HG03521 (cell line): ENCODE measurements around the gene POLG.

Experiments
- ATAC-seq: cut with Tn5 transposase; IDR thresholded peaks from one replicate; pipeline ENCODE4 v1.9.1; 2021; ENCODE audit warnings: mild to moderate bottlenecking, moderate library complexity; ENCODE audit not compliant: unreplicated experiment

POLG gene

GRCh38 chr15:89334510-89335297, at the start of gene POLG:
Gene POLG (minus strand): TSS chr15:89334824. CDS start chr15:89333754, 1,070 bp downstream.
- ATAC-seq = peak; percentile 90

- no peak for ATAC-seq
Measured at GRCh38 chr15:89384176-89384604, 49.6 kb upstream of the POLG start.

- ATAC-seq = no peak
Measured at GRCh38 chr15:89383365-89384175, 48.9 kb upstream of the POLG start.

- ATAC-seq = no peak
Measured at GRCh38 chr15:89381888-89382686, 47.5 kb upstream of the POLG start.

GRCh38 chr15:89381331-89381730, 46.7 kb upstream of the POLG start:
- ATAC-seq = no peak

DNA sequence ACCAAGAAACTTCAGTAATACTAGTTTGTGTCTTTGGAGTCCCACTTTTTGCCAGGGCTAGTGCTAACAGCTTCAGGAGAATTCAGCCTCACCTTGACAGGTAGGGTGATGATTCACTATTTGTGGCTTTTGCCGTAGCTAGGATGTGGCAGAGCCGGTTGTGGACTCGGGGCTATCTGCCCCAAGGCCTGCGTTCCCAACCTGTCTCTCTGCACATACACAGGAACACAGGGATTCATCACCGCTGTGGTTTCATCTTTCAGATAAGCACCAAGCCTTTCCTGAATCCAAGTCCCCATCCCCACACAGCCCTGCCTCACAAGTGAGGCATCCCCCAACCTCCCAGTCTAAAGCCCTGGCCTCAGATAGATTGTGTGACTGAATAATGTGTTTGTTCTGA, 45.2 kb upstream of the POLG start:
- ATAC-seq = no peak

DNA sequence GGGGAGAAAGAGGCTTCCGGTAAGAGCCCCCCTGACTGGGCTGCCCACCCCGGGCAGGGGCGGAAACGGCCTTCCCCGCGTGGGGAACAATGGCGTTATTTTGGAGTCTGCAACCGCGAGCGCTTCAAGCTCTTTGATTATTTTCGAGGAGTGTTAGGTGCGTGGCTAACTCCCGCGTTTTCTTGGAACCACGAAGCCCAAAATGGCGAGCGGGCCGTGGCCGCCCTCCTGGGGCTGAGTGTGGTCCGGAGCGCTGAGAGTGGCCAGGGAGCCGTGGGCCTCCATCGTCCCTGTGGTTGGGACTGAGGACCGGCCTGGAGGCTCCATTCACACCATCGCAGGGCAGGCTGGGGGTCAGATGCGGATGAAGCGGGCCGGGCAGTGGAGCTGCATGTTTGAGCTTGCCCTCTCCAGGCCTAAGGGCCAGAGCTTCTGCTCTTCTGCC, 44.6 kb upstream of the POLG start:
- no peak for ATAC-seq

DNA sequence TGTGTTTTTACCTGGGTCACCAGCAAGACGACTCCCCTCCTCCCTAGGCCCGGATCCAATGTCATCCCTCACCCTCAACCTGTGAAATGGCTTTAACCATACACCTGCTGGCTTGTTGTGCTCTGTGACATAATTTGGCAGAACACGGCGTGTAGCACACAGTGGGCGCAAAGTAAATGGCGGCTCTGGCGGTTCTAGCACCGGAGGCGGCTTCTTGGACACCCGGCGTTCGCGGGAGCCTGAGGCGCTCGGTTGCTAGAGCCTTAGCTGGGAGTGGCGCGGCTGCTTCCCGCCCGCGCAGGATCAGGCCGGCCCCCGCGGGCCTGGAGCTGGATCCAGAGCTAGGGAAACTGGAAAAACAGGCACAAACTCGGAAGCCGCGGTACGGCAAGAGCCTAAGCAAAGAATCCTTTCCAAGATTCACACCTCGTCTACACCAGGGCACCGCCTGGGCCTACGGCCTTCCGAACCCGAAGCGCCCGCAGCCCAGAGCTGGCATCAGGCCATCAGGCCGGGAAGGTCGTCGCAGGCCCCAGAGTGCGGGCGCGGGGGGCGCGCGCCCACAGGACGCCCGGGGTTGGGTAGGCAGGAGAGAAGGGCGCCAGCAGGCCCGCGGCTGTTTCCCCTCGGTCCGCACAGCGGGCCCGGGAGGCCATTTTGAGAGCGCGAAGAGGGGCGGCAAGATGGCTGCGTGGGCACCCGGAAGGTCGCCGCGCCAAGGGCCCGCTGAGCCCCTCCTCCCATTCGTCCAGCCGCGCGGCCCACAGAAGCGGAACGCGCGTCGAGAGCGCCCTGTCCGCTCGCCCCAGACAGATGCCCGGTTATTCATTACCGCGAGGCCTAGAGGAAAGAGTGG, 43.9 kb upstream of the POLG start:
- ATAC-seq = no peak

DNA sequence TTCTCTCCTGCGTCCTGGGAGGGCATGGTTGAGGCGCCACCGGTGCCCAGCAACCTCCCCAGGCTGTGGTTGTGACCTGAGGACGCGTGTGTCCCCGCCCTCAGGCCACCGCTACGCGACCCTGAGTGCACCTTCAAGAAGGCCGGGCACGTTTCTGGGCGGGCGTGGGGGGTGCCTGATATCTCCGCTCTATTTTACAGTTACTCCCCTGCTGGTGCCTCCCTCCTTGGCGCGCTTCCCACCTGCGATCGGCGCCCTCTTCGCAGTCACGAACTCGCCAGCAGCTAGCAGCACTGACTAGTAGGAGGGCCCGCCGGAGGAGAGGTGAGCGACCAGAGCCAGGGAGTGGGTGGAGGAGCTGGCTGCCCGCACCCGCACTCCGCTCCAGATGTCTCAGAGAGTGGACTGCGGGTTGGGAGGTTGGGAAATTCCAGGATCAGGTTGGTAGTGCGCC, 43.2 kb upstream of the POLG start:
- ATAC-seq = no peak

DNA sequence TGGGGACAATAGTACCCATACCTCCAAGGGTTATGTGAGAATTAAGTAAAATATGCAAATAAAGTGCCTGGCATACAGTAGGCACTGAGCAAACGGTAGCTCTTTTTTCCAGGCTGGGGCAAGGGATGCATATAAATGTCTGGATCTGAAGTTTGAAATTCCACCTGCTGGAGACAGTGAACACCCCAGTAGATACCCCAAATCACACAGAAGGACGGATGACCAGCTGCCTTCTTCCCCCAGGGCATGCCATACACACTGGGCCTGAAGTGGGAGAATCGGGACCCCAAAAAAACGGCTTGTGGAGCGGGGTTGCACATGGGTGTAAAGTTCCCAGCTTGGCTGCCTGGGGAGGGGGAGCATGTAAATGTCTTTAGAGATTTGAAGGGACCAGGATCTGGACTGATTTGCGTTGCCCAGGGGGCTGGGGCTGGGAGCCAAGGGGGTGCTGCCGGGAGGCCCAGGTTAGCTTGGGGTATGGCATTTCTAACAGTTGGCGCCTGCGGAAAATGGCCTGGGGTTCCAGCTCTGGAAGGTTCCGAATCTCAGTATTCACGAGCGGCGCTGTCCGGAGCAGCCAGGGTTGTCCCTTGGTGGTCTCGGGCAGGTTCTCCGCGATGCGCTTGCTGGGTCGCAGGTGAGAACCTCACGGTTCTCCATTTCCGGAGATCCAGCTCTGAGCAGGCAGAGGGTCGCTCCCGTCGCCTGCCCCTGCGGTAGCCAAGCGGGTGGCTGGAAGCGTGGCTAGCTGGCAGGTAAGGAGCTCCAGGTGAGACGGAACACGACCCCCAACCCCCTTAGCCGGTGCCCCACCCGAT, 42.6 kb upstream of the POLG start:
- ATAC-seq = no peak

GRCh38 chr15:89376388-89376787, 41.8 kb upstream of the POLG start:
- no peak for ATAC-seq

DNA sequence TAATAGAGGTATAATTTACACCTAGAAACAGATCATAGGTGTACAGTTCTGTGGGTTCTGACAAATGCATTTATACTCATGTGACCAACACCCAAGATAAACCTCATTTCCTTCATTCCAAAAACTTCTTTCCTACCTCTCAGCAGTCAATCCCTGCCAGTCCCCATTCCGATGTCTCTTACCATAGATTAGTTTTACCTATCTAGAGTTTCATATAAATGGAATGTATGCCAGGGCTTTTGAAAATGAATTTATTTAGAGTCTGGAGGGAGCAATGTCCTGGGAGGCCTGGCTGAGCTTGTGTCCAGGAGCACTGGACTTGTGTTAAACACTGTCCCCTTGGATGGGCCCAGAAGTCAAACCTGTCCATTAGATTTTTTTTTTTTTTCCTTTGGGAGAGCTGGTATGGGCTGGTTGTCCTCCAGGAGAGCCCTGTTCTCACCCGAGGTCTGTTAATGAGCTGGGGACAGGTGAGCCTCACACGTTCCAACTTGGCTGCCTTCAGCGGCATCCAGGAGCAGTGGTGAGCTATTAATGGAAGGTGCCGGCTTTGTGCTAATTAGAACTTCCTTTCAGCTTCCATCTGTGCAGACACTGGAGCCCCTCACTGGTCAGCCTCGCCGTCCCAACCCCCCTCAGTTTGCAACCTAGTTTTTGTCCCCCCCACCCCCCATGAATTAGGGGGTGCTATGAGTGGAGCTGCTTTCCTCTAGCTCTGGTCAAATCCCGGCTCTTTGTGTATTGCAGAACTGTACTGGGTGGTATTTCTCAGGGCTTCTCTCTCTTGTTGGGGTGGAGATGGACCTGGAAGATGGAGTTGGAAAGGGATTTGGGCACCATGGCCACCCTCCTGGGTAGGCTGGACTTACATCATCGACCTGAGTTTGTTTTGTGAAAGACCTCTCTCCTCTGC, 40.7 kb upstream of the POLG start:
- no peak for ATAC-seq

- no peak for ATAC-seq
Measured at GRCh38 chr15:89374086-89374981, 39.7 kb upstream of the POLG start.

- no peak for ATAC-seq
Measured at GRCh38 chr15:89372069-89372935, 37.7 kb upstream of the POLG start.

DNA sequence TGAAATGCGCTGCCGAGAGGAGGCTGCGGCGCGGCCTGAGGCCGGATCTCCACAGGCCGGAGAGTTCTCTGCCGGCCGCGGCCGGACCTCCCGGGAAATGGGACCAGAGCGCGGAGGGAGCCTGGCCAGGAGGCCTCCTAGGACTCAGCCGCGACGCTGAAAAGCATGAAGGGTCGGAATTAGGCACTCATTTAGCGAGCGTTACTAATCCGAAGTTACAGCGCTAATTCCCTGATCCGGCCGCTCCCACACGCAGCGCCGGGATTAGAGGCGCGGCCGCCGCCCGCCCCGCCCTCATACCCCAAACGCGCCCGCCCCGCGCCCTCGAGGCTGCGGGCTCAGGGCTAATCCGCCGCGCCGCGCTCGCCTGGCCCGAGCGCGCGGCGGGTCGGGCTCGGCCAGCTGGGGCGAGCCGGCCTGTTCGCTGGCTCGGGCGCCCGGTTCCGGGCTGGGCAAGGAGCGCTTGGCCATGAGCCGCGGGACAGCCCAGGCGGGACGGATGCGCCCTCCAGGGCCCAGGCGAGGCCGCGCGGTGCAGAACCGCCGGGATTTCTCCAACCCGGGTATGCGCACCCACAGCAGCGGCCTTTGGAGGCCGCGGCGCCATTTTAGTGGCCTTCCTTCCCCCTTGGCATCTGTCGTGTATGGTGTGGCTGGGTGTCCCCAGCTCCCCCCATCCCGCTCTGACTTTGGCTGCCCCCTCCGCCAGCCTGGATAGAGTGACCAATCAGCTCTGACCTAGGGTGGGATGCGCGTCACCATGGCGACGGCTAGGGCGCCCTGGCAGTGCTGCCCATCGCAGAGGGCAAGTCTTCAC, 36.8 kb upstream of the POLG start:
- no peak for ATAC-seq

GRCh38 chr15:89370978-89371227, 36.3 kb upstream of the POLG start:
- no peak for ATAC-seq
